HuH-7.5 (cell line): ENCODE measurements around the gene PCDHGB7.
"Not testable (repeated sequence)": the region's sequence is repeated elsewhere in the genome, so short reads cannot be mapped to it uniquely, and the experiment has no call there.

Source experiments
- DNase-seq: peaks from one replicate; pipeline ENCODE4 v3.0.0; 2011; ENCODE audit warnings: low spot score

Gene PCDHGB7

GRCh38 chr5:141430332-141431113, 13.0 kb downstream of the PCDHGB7 start, which contains the start of gene PCDHGA12:
PCDHGA12 (plus strand) TSS chr5:141430507; CDS start chr5:141430760, 253 bp downstream.
- DNase-seq, result no peak

GRCh38 chr5:141431286-141431685, 13.8 kb downstream of the PCDHGB7 start:
- no peak for DNase-seq

DNA sequence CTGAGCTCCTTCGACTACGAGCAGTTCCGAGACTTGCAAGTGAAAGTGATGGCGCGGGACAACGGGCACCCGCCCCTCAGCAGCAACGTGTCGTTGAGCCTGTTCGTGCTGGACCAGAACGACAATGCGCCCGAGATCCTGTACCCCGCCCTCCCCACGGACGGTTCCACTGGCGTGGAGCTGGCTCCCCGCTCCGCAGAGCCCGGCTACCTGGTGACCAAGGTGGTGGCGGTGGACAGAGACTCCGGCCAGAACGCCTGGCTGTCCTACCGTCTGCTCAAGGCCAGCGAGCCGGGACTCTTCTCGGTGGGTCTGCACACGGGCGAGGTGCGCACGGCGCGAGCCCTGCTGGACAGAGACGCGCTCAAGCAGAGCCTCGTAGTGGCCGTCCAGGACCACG, 14.8 kb downstream of the PCDHGB7 start:
- not testable (repeated sequence) for DNase-seq

GRCh38 chr5:141432726-141433125, 15.2 kb downstream of the PCDHGB7 start:
- DNase-seq, result not testable (repeated sequence)

DNA sequence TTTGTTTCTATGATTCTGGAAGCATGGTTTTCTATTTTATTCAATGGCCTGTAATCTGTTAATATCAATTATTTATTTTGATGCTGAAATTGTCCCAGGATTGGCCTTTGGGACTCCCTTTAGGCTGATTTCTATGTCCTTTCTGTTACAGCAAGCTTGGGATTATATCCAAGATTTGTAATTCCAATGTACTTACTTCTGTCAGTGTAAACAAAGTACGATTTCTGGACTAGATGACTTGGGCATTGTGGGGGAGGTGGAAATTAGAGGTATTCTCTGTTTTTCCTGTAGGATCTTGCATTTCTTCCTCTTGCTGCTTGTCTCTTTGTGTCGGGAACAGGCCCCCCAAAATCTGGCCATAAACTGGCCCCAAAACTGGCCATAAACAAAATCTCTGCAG, 16.5 kb downstream of the PCDHGB7 start:
- no peak for DNase-seq

DNA sequence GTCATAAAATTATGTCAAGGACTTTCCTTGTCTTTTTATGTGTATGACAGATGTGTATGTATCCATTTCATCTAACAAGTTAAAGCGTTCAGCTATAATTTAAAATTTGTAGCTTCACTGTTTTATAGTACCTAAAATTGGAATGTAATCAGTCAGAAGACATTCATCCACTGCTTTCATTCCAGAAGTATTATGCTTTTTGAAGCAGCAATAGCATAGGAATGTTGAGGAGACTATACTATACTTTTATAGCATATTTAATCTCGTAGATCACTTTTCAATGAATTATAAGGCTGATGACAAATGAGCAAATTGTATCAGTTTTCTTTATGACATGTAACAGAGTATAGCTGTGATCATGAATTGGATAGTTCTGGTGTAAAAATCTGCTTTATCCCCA, 19.7 kb downstream of the PCDHGB7 start:
- DNase-seq, result no peak

DNA sequence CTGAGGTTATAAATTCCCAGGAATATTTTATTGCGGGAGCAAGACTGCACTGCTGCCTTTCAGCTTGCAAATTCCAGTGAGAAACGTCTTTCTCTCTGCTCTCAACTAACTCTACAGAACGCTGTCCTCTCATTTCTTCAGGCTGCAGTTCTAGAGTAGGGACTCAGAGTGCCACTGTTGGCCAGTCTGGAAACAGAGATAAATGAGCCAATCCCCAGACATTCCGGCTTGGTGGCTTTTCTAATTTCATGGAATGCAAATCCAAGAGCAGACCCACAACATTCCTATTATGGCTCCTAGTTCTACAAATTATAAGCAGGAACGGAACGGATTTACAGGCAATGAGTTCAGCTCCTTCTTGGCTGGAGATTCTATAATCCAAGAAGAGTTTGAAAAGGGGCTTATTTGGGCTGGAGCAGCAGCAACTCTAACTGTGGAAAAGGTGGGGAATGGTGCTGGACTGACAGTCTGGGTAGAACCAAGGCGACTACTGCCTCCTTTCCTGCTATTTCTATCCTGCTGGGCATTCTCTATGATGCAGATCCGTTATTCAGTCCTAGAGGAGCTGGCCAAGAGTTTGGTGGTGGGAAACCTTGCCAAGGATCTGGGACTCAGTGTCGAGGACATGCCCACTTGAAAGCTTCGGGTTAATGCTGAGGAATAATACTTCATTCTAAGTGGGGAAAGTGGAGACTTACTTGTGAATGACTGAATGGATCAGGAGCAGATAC, 22.1 kb downstream of the PCDHGB7 start:
- no peak for DNase-seq

- no peak for DNase-seq
Observed at GRCh38 chr5:141440341-141440740, 22.9 kb downstream of the PCDHGB7 start.

DNA sequence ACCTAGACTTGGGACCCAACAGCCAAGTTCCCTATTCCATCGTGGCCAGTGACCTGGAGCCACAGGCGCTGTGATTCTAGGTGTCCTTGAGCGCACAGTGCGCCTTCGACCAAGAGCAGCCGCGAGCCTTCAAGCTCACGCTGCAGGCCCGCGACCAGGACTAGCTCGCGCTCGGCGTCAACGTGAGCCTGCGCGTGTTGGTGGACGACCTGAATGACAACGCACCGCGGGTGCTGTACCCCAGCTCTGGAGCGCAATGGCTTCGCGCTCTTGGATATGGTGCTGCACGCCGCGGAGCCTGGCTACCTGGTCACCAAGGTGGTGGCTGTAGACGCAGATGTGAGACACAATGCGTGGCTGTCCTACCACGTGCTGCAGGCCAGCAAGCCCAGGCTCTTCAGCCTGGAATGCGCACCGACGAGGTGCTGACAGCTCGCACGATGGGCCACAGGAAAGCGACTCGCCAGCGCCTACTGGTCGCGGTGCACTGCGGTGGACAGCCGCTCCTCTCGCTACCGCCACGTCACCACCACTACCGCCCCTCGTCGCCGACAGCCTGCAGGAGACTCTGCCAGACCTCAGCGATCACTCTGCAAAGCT, 24.2 kb downstream of the PCDHGB7 start:
- no peak for DNase-seq

GRCh38 chr5:141465351-141465750, 47.9 kb downstream of the PCDHGB7 start:
- no peak for DNase-seq
